Measurements from ENCODE around the gene TNS4.

TNS4 gene

GRCh38 chr17:40534371-40535189 is 33.2 kb upstream of the TNS4 start:
- no peak for DNase-seq

- no peak for DNase-seq
These were observed 32.5 kb upstream of the TNS4 start for GRCh38 chr17:40533896-40534295.

GRCh38 chr17:40532520-40533253 is 31.3 kb upstream of the TNS4 start:
- DNase-seq, result no peak

GRCh38 chr17:40531051-40531991 is 29.9 kb upstream of the TNS4 start:
- peak; percentile 79 for DNase-seq

GRCh38 chr17:40530531-40530994 is 29.1 kb upstream of the TNS4 start:
- DNase-seq, result no peak

DNA sequence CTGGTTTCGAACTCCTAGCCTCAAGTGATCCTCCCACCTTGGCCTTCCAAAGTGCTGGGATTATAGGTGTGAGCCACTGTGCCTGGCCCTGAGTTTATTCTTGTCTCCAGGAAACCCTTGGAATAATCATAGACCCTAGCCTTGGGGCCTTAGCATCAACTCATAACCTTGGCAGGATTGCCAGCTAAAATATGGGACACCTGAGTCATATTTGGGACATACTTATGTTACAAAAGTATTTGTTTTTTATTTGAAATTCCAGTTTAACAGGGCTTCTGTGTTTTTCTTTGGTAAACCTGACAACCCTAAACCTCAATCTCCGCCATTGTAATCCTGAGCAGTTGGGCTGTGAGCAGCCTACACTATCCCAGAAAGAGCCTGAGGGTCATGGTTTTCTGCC is 28.6 kb upstream of the TNS4 start:
- no peak for DNase-seq

DNA sequence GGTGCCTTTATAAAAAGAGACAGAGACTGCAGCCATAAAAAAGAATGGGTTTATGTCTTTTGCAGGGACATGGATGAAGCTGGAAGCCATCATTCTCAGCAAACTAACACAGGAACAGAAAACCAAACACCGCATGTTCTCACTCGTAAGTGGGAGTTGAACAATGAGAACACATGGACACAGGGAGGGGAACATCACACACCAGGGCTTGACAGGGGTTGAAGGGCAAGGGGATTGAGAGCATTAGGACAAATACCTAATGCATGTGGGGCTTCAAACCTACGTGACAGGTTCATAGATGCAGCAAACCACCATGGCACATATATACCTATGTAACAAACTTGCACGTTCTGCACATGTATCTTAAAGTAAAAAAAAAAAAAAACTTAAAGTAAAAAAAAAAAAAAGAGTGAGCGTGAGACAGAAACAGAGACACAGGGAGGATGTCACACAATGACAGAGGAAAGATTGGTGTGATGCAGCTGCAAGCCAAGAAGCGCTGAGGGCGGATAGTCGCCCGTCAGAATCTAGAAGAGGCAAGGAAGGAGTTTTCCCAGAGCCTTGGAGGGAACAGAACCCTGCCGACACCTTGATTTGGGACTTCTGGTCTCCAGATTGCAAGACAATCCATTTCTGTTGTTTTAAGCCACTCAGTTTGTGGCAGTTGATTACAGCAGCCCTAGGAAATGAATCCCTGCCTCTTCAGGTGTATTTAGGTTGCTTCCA is 27.4 kb upstream of the TNS4 start:
- DNase-seq, result no peak

DNA sequence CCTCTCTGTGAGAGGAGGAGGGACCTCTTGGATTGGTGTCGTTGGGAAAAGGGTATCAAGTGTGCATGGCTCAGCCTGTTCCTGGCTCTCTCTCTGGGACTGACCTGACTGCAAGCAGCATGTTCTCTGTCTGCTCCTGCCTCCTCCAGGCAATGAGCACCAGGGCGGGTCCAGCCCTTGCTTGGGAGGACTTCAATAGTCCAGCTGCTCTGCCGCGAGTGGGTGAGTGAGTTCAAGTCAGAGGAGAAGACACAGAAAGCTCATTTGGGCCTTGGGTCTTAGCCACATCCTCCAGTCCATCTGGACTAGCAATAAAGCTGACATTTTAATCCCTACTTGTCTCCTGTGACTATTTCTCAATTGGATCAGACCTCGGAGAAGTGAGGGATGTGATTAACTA is 25.2 kb upstream of the TNS4 start:
- no peak for DNase-seq

GRCh38 chr17:40525294-40525693 is 23.9 kb upstream of the TNS4 start:
- no peak for DNase-seq

GRCh38 chr17:40524243-40524965 is 23.0 kb upstream of the TNS4 start:
- no peak for DNase-seq

GRCh38 chr17:40522961-40523310 is 21.5 kb upstream of the TNS4 start:
- DNase-seq, result no peak

- no peak for DNase-seq
These were observed 21.0 kb upstream of the TNS4 start for GRCh38 chr17:40522250-40522960.

GRCh38 chr17:40520991-40521453 is 19.6 kb upstream of the TNS4 start:
- DNase-seq, result no peak

DNA sequence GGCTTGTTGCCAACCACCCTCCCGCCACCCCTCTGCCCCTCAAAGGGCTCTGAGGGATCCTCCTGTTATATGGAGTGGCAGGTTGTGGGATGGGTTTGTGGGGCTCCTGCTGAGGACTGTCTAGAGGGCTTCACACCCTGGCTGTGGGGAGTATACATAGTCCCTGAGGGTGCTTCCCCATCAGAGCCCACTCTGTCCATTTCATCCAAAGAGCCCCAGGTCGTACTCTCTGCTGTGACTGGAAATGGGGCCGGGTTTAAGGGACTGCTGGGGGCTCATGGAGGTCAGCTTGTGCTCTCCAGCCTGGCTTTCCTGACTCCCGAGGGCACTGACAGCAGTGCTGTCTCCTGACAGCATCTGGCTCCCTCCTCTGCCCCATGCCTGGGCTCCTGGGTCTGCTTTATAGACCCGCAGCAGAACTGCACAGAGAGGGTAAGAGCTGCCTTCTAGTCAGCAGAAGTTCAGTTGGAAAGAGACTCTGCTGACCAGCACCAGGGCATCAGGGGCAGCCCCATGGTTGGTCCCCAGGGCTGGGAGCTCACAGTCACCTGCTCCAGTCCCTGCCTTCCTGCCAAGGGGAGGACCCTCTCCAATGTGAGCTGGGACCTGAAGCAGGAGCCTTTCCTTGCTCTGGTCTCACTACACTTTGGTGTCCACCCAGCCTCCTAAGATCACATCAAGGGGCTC is 17.8 kb upstream of the TNS4 start:
- no peak for DNase-seq

DNA sequence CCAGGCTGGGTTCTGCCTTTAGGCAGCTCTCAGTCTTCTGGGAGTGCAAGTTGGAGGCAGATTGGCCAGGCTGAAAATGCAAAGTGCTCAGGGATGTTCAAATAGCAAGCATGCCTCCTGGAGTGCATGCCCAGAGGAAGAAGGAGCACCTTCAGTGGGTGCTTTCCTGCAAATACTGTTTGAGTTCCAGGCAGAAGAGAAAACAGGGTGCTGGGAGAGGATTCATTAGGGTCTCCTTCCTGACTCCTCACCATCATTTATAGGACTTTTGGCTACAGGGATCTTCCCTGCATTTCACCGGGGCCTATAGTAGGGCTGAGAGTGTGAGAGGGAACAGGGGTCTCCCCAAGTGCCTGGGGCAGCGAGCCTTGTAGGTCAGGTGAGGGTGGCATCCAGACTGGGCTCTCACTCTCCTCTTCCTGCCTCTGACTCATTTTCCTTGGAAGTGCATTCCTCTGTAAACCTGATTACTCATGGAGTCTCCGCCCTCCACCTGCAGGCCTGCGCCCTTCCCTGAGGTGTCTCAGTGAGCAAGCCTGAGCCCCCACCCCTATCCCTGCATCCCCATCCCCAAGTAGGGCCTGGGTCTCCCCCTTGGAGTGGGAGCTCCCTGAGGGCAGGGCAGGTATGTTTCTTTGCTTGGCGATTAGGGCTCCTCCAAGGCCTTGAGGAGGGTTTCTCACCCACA is 17.1 kb upstream of the TNS4 start:
- no peak for DNase-seq

DNA sequence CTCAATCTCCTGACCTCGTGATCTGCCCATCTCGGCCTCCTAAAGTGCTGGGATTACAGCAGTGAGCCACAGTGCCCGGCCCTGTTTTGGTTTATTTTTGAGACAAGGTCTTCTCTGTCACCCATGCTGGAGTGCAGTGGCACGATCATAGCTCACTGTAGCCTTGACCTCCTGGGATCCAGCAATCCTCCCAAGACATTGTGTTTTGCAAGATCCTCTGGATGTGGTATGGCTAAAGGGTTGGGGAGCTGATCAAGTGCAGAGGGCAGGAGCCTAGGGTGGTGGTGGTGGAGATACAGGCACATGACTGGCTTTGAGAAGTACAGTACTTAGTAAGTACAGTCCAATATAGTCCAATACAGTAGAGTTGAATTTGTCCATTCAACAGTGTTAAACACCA is 16.6 kb upstream of the TNS4 start:
- no peak for DNase-seq

DNA sequence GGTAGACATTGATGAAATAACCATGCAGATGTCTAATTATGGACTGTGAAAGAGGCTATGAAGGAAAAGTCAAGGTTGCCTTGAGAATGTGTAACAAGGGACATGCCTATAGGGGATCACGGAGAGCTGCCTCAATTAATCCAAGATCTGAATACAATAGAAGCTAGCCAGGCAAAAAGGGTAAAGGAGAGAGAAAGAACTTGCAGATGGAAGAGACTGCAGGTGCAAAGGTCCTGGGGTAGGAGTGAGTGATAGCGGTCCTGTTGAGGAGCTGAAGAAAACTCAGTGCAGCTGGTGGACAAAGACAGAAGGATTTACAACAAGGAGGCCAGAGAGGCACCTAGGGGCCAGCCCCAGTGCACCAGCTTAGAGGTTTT is 15.9 kb upstream of the TNS4 start:
- DNase-seq, result no peak

GRCh38 chr17:40516581-40517285 is 15.3 kb upstream of the TNS4 start:
- DNase-seq, result peak; percentile 50

- DNase-seq, result peak; percentile 28
These were observed 14.1 kb upstream of the TNS4 start for GRCh38 chr17:40515491-40516041.

All from activated CD4-positive, alpha-beta T cell treated with anti-CD3 and anti-CD28 coated beads, Interleukin-2, amount 50 U/mL, for 1 hour (primary cell).